Cerebellar cortex (tissue), 1 donor: Measurements from ENCODE around the gene PACS1.
"Not testable (repeated sequence)": the region's sequence is repeated elsewhere in the genome, so short reads cannot be mapped to it uniquely, and the experiment has no call there.

Experiments
- DNase-seq: peaks from one replicate; pipeline ENCODE4 v3.0.0-alpha.2; 2015; ENCODE audit warnings: low spot score

PACS1 gene

GRCh38 chr11:66226101-66226500 lies 156.0 kb downstream of the PACS1 start:
- DNase-seq: peak; percentile 86

GRCh38 chr11:66227700-66228099 lies 157.6 kb downstream of the PACS1 start:
- peak; percentile 89 for DNase-seq

DNA sequence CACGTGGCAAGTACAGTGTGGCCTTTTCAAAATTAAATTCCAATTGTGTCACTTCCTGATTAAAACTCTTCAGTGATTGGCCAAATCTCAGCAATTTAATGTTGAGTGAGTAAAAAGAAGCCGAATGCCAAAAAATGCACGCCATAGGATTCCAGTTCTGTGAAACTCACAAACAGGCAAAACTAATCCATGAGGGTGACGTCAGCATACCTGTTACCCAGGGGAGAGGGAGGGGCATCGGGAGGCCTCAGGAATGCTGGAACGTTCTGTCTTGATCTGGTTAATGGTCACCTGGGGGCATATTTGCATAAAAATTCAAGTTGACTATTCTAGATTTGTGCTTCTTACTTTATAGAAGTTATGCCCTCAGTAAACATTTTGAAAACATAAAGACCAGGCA lies 158.4 kb downstream of the PACS1 start:
- DNase-seq: no peak

DNA sequence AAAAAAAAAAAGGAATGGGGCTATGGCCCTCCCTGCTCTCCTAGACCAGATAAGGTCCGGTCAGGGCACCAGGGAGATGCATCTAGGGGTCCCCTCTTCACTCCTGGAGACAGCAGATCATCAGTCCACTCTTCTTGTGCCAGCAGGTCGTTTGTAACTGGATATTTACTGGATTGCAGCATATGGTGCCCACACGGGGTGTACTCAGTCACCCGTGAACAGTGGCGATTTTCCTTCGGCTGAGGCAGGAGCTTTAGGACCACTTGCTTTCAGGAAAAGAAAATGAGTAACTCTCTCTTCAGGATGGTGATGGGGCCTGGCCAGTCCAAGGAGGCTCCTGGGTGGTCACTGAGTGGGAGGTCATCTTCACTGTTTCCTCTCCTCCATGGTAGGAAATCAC lies 160.1 kb downstream of the PACS1 start:
- DNase-seq: peak; percentile 83

- no peak for DNase-seq
Observed at GRCh38 chr11:66230978-66231377, 160.9 kb downstream of the PACS1 start.

- peak; percentile 92 for DNase-seq
Observed at GRCh38 chr11:66231561-66231960, 161.5 kb downstream of the PACS1 start.

- peak; percentile 51 for DNase-seq
Observed at GRCh38 chr11:66232769-66233168, 162.7 kb downstream of the PACS1 start.

- no peak for DNase-seq
Observed at GRCh38 chr11:66233301-66233700, 163.2 kb downstream of the PACS1 start.

DNA sequence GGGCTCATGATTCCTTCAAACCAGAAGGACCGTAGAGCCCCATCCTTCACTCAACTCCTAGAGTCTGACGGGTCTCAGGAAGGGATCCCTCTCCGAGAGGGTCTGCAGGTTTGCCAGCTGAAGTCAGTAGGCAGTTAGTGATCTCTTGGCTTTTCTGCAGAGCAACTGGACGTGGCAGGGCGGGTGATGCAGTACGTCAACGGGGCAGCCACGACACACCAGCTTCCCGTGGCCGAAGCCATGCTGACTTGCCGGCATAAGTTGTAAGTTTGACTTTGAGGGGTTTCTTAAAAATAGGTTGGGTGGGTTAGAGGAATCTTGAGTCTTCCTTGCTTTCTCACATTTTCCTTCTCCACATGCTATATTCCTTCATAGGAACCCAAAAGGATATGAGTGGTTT lies 165.1 kb downstream of the PACS1 start:
- no peak for DNase-seq

DNA sequence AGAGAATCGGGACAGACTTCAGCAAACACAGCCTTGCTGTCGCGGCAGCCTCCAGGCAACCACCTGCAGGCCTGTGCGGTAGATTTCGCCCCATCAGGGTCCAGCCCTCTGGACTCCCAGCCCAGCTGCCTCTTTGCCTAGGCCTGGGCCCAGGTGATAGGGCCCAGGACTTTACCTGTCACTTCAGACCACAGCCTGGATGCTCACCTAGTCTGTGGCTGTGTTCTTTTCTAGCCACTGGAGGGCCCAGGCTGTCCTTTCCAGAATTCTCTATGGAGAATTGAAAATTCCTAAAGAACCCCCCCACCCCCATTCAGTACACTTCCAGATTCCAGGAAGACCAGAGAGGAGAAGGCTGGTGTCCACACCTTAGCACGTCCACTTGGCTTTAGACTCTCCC lies 167.8 kb downstream of the PACS1 start:
- no peak for DNase-seq

GRCh38 chr11:66238786-66239413 lies 168.8 kb downstream of the PACS1 start:
- no peak for DNase-seq

DNA sequence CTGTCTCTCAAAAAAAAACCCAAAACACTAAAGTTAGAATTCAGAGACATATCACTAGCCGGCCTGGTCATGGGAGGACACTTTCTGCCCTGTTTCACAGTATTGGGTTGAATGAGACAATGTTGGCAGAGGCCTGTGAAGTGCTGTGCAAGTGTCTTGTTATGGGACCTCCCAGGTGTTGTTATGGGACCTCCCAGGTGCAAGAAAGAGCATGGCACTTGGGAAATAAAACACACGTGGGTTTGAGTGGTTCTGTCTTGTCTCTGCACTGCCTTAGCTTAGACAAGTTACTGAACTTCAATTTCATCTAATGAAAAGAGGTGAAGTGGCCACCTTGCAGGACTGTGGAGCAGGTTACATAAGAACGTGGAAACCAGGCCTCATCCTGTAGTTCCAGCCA lies 169.4 kb downstream of the PACS1 start:
- DNase-seq: no peak

DNA sequence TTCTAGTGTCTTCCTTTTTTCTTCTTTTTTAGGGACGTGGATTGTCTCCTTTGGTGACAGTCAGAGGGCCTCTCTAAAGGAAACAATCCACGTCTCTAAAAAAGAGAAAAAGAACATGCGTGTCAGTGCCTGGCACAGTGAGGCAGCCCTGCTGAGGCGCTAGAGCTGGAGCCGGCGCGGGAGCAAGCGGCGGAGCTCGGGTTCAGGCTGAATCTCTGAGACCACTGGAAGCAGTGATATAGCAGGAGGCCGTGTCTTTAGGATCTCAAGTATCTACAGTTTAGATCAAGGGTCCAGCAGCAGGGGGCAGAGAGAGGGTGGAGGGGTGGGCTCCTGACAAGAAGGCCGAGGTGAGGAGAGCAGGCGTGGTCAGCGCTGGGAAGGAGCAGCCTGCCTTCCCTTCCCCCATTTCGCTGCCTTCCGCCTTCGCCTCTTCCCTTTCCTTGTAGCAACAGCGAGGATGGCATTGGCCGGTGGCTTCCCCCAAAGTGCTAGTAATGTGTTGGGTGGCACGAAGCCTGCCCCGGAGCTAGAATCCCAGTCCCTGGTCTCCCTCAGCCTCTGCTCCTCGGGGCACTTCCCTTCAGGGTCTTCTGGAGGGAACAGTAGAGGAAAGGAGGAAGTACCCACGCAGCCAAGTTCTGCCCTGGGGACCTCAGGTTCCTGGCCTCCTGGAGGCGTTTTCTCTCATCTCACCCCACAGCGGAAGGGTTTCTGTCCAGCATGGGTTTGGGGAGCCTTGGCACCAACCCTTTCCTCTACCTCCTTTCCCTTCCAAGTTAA lies 170.1 kb downstream of the PACS1 start:
- DNase-seq: no peak

DNA sequence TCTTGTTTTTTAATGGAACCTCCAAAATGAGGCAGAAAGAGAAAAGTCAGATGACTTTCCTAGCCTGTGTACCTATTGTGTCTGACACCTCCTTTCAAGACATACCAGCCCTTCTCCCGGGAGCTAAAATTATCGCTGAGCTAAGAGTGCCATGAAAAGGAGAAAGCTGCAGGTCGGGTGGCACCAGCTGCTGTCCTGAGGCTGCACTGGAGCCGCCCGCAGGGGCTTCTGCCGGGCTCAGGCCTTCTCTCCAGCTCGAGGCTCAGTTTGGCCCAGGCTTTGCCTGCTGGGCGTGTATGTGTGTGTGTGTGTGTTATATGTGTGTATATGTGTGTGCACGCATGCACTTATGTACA lies 170.7 kb downstream of the PACS1 start:
- no peak for DNase-seq

GRCh38 chr11:66242095-66242765 lies 172.2 kb downstream of the PACS1 start:
- peak; percentile 91 for DNase-seq

GRCh38 chr11:66243782-66244535 lies 173.9 kb downstream of the PACS1 start:
- no peak for DNase-seq

DNA sequence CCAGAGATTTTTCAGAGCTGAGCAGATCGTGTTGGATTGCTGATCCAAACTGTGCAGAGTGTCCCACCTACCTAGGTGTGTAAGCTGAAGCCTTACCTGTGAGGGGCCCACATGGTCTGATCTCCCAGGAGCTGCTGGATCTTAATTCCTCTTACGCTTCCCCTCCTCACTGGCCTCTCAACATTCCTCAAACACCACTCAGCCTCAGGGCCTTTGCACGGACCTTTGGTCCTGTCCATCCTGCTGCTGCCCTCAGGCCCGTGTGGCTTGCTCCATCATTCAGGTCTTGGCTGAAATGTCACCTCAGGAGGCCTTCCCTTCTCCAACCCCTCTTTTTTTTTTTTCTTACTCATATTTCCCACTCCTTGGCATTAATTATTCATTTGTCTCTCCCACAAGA lies 177.2 kb downstream of the PACS1 start:
- DNase-seq: no peak

GRCh38 chr11:66247801-66248200 lies 177.7 kb downstream of the PACS1 start:
- no peak for DNase-seq

- DNase-seq: no peak
Observed at GRCh38 chr11:66248903-66249302, 178.8 kb downstream of the PACS1 start.

DNA sequence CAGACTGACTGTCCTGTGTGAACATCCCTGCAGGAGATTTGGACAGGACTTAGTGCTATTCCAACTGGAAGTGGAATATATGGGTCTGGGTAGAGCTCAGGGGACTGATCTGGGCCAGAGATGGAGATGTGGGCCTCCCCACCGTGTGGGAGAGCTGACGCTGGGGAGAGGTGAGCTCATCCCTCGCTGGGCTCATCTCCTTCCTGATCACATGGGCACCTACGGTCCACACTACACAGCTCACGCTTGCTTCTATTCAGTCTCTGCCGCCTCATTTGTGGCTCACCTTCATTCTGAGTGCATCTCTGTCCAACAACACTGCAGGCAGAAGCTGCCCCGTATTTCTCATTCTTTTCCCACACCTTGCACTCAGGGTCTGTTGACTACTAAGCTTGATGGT lies 181.7 kb downstream of the PACS1 start:
- peak; percentile 71 for DNase-seq

GRCh38 chr11:66253081-66253480 lies 183.0 kb downstream of the PACS1 start:
- not testable (repeated sequence) for DNase-seq

GRCh38 chr11:66258473-66258893 lies 188.4 kb downstream of the PACS1 start:
- no peak for DNase-seq

DNA sequence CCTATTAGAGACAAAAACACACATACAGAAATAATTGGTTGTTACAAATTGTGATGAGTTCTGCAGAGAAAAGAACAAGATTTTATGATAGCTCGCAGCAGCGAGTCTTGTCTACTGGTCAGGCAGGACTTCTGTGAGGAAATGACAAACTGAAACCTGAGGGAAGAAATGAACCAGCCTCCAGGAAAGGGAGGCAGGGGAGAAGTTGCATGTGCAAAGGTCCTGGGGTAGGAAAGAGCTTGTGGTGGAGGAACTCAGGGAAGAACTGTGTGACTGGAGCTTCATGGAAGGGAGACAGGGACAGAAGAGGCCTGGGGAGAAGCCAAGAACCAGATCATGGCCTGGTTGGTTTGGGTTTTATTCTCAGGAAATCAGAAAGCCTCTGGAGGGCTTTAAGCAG lies 189.2 kb downstream of the PACS1 start:
- no peak for DNase-seq
